Sigmoid colon (tissue), 4 donors: ENCODE measurements around the gene ABCF2.

Experiments
- EP300 ChIP-seq, 4 donors: sonication (generic); formaldehyde crosslinking; IDR thresholded peaks; one replicate each; pipeline ENCODE4 v1.6.1; 2017; ENCODE audit warnings: antibody characterized with exemption in 4 of 4
- POLR2A ChIP-seq, 2 donors: fragments of 450-650 bp; IDR thresholded peaks; one replicate each; pipeline ENCODE4 v1.6.1; 2016; ENCODE audit warnings: antibody characterized with exemption in 2 of 2, mild to moderate bottlenecking in 2 of 2, moderate library complexity in 2 of 2
- POLR2AphosphoS5 ChIP-seq, 4 donors: sonication (generic); formaldehyde crosslinking; IDR thresholded peaks; one replicate each; pipeline ENCODE4 v1.6.1; 2017; ENCODE audit warnings: antibody characterized with exemption in 4 of 4
- TF ChIP-seq, protein P1 (sequence below), 4 experiments: fragments of 450-650 bp in 3 of 4; fragments of 200-600 bp in 1 of 4; IDR thresholded peaks; one replicate each; pipeline ENCODE4 v1.5.1; 2016 to 2019; ENCODE audit warnings: antibody characterized with exemption in 4 of 4, mild to moderate bottlenecking in 3 of 4, moderate library complexity in 2 of 4

DNA sequence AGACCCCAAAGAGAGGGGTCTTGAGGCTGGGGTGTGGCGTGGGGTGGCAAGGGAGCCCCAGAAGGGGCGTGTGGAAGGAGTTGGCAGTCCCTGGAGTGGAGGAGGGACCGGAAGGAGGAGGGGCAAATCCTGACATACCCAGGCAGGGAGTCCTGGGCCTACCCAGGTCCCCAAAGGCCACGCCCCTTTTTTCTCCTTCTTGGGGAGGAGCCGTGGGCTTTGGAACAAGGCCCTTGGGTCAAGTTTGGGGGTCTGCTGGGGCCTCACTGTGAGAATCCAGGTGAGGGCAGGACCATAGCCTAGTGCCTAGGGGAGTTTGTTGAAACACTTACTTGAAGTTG is 22.7 kb upstream of the ABCF2 start:
- TF ChIP-seq, protein P1, sequence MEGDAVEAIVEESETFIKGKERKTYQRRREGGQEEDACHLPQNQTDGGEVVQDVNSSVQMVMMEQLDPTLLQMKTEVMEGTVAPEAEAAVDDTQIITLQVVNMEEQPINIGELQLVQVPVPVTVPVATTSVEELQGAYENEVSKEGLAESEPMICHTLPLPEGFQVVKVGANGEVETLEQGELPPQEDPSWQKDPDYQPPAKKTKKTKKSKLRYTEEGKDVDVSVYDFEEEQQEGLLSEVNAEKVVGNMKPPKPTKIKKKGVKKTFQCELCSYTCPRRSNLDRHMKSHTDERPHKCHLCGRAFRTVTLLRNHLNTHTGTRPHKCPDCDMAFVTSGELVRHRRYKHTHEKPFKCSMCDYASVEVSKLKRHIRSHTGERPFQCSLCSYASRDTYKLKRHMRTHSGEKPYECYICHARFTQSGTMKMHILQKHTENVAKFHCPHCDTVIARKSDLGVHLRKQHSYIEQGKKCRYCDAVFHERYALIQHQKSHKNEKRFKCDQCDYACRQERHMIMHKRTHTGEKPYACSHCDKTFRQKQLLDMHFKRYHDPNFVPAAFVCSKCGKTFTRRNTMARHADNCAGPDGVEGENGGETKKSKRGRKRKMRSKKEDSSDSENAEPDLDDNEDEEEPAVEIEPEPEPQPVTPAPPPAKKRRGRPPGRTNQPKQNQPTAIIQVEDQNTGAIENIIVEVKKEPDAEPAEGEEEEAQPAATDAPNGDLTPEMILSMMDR (IDR thresholded peaks at IDR 0.05) = no peak
- TF ChIP-seq POLR2A (IDR thresholded peaks at IDR 0.05) (no peak), EP300 (IDR thresholded peaks at IDR 0.05) (no peak), POLR2AphosphoS5 (IDR thresholded peaks at IDR 0.05) (no peak)
